Middle frontal gyrus (tissue), 1 donor: ENCODE data around the gene ILDR1.
"Not testable (repeated sequence)": the region's sequence is repeated elsewhere in the genome, so short reads cannot be mapped to it uniquely, and the experiment has no call there.

Source experiments
- DNase-seq: peaks from one replicate; pipeline ENCODE4 v3.0.0-alpha.2; 2015; ENCODE audit warnings: low spot score; ENCODE audit errors: extremely low spot score

The ILDR1 gene

GRCh38 chr3:122021811-122022401 lies at the start of gene ILDR1:
TSS of gene ILDR1 (minus strand) at chr3:122022247. CDS start at chr3:122022077, 170 bp downstream.
- no peak for DNase-seq

- DNase-seq = no peak
These were observed 45.7 kb upstream of the ILDR1 start for GRCh38 chr3:122067588-122068240.

- DNase-seq = no peak
These were observed 45.1 kb upstream of the ILDR1 start for GRCh38 chr3:122067214-122067550.

GRCh38 chr3:122066331-122067213 lies 44.5 kb upstream of the ILDR1 start:
- DNase-seq = no peak

GRCh38 chr3:122064326-122064725 lies 42.3 kb upstream of the ILDR1 start:
- DNase-seq = no peak

GRCh38 chr3:122063908-122064307 lies 41.9 kb upstream of the ILDR1 start:
- DNase-seq = no peak

- DNase-seq = no peak
These were observed 38.1 kb upstream of the ILDR1 start for GRCh38 chr3:122060040-122060698.

GRCh38 chr3:122058294-122058693 lies 36.2 kb upstream of the ILDR1 start:
- no peak for DNase-seq

GRCh38 chr3:122057671-122058070 lies 35.6 kb upstream of the ILDR1 start:
- DNase-seq = no peak

- DNase-seq = no peak
These were observed 33.2 kb upstream of the ILDR1 start, which contains the start of gene CD86 for GRCh38 chr3:122055215-122055614. TSS of gene CD86 (plus strand) at chr3:122055362. CDS start at chr3:122055490, 128 bp downstream.

- no peak for DNase-seq
These were observed 30.9 kb upstream of the ILDR1 start for GRCh38 chr3:122052968-122053367.

GRCh38 chr3:122047773-122048172 lies 25.7 kb upstream of the ILDR1 start:
- not testable (repeated sequence) for DNase-seq

GRCh38 chr3:122047296-122047695 lies 25.2 kb upstream of the ILDR1 start:
- not testable (repeated sequence) for DNase-seq

- no peak for DNase-seq
These were observed 11.0 kb upstream of the ILDR1 start for GRCh38 chr3:122033023-122033422.

GRCh38 chr3:122032531-122032930 lies 10.5 kb upstream of the ILDR1 start:
- DNase-seq = no peak

- DNase-seq = no peak
These were observed 9.0 kb upstream of the ILDR1 start for GRCh38 chr3:122031123-122031468.

- DNase-seq = no peak
These were observed 8.5 kb upstream of the ILDR1 start for GRCh38 chr3:122030381-122031122.

- no peak for DNase-seq
These were observed 3.2 kb upstream of the ILDR1 start for GRCh38 chr3:122025296-122025695.

GRCh38 chr3:122024800-122025199 lies 2.8 kb upstream of the ILDR1 start:
- DNase-seq = no peak

- no peak for DNase-seq
These were observed 1.4 kb upstream of the ILDR1 start for GRCh38 chr3:122023335-122023910.

GRCh38 chr3:122021037-122021436 lies 1.0 kb downstream of the ILDR1 start:
- DNase-seq = no peak
